Measurements from ENCODE around the gene MSI2. TPM values are rescaled to one million over a fixed set of nuclear protein-coding genes. Genes with fewer than 3 reads are reported as not detected.

Gene MSI2
- total RNA-seq, 1 donor from 2014 or later, result 31.3 TPM

DNA sequence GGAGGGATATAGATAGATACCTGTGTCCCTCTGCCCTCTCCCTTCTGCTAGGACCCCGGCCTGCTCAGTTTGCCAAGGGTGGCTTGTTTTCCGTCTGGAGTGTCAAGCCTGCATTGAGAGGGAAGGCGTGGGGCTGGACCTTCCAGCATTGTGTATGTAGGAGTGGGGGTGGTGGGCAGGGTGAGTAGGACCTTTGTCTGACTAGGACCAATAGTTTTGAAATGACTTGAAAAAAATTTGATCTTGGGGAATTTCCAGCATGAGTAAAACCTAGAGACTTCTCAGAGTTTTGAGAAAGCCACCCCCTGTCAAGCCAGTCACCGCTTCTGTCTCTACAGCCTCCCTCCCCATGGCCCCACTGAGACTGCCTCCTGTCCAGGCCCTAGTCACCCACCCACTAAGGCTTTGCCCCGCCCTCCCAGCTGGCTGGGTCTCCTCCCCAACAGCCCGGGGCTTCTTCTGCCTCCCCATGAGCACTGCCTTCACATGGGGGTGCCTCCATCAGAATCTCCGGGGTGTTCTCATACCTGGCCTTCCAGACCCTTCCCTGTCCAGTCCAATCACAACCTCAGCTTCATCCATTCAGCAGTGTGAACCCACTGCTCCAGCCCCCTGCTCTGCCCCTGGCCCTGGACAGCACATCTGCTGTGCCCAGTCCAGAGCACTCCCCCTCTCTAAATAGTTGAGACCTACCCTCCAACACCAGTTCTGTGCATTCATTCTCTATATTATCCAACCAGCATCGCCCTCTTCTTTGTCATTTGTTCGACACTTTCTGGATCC is 207.0 kb downstream of the MSI2 start:
- H3K27me3 ChIP-seq, result no peaks in the 10 kb centered on the region
- H3K4me1 ChIP-seq, result no peaks in the 10 kb centered on the region
- no peak overlapping the region for H3K4me3 ChIP-seq
- no peaks in the 10 kb centered on the region for H3K9me3 ChIP-seq
- intact Hi-C loops (cut with DNase I), result no loop called here
- ATAC-seq (no peak), DNase-seq (no peak)
- no peaks in the 10 kb centered on the region for H3K36me3 ChIP-seq
- H3K27ac ChIP-seq, result no peak overlapping the region
- TF ChIP-seq, protein P1, sequence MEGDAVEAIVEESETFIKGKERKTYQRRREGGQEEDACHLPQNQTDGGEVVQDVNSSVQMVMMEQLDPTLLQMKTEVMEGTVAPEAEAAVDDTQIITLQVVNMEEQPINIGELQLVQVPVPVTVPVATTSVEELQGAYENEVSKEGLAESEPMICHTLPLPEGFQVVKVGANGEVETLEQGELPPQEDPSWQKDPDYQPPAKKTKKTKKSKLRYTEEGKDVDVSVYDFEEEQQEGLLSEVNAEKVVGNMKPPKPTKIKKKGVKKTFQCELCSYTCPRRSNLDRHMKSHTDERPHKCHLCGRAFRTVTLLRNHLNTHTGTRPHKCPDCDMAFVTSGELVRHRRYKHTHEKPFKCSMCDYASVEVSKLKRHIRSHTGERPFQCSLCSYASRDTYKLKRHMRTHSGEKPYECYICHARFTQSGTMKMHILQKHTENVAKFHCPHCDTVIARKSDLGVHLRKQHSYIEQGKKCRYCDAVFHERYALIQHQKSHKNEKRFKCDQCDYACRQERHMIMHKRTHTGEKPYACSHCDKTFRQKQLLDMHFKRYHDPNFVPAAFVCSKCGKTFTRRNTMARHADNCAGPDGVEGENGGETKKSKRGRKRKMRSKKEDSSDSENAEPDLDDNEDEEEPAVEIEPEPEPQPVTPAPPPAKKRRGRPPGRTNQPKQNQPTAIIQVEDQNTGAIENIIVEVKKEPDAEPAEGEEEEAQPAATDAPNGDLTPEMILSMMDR (IDR thresholded peaks at IDR 0.05), result no peak

DNA sequence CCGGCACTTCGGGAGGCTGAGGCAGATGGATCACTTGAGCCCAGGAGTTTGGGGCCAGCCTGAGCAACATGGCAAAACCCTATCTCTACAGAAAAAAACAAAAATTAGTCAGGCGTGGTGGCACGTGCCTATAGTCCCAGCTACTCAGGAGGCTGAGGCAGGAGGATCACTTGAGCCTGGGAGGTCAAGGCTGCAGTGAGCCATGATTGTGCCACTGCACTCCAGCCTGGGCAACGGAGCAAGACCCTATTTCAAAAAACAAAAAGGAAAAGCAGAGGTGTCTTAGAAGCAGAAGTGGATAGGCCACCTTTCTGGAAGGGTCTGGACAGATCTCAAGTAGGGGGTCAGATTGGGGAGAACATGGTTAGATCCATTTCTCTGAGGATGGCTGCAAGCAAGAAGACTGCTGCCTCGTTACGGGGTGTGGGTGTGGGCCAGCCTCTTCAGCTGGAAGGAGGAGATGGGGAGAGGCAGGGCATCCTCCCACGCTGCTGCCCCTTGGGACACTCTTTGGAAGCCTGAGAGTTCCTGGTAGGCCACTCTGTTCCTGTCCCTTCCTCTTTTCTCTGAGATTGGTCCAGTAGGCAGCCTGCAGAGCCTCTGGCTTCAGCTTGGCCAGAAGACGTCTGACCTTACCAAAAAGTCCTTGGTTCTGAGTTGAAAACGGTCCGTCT is 208.0 kb downstream of the MSI2 start:
- H3K4me1 ChIP-seq, result no peaks in the 10 kb centered on the region
- DNase-seq, result no peak
- TF ChIP-seq, protein P1 (IDR thresholded peaks at IDR 0.05), result no peak
- intact Hi-C loops (cut with DNase I), result no loop called here
- no peak for ATAC-seq
- no peak overlapping the region for H3K27ac ChIP-seq
- no peaks in the 10 kb centered on the region for H3K9me3 ChIP-seq
- no peaks in the 10 kb centered on the region for H3K36me3 ChIP-seq
- no peaks in the 10 kb centered on the region for H3K27me3 ChIP-seq
- H3K4me3 ChIP-seq, result no peak overlapping the region

DNA sequence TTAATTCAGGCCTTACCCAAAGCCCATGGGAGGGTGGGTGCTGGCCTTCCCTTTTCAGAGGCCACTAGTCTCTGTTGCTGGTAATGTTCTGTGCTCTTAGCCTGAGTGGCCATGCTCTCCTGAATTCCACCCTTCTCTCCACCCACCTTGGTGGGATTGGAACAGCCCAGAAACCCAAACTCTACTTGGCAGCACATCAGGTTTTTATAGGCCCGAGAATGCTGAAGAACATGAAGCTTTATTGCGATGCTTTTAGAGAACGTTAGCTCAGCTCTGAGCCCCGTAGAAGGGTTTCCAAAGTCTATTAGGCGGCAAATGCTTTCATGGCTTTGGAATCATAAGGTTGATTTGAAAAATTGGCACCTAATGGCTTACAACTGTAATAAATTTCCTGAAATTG is 209.3 kb downstream of the MSI2 start:
- Histone ChIP-seq H3K27ac (no peak overlapping the region), H3K4me3 (no peak overlapping the region), H3K4me1 (no peaks in the 10 kb centered on the region), H3K36me3 (no peaks in the 10 kb centered on the region), H3K27me3 (no peaks in the 10 kb centered on the region), H3K9me3 (no peaks in the 10 kb centered on the region)
- intact Hi-C loops (cut with DNase I), result no loop called here
- no peak for ATAC-seq
- no peak for DNase-seq
- TF ChIP-seq, protein P1 (IDR thresholded peaks at IDR 0.05), result no peak

DNA sequence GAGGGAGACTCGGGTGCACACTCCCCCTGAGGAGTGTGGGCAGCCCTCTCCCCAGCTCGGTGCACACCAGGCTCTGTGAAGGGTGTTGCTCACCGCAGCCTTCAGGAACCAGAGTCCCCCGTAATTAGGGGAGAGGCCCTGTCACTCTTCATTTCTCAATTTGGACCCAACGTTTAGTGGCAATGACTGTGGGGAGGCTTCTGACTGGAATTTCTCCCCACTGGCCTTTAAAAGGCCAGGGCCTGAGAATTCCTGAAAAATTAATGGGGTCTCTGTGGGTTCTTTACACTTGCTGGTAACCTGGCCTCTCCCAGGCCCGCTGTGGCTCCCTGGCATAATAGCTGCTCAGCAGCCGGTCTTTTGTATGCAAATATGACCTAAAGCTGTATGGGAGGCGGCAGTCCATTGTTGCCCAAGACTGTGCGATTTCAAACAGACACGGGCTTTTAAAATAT is 209.7 kb downstream of the MSI2 start:
- Histone ChIP-seq H3K4me1 (no peaks in the 10 kb centered on the region), H3K27me3 (no peaks in the 10 kb centered on the region), H3K9me3 (no peaks in the 10 kb centered on the region)

DNA sequence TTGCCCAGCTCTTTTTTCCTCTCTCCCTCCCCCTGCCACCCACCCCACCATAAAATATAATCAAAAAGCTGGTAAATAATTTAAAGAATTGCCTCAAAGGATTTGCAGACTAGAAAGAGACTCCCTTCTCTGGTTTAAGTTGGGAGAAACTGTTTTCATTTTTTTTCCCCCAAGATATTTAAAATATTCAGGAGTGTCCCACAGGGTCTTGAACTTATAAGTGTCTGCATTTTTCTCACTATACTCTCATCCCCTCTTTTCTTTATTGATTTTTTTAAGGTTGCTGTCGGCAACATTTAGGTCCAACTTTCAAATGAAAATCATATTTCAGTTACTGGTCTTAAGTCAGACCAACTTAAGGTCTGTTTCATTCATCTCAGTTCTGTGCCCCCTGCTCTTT is 210.2 kb downstream of the MSI2 start:
- Histone ChIP-seq H3K4me1 (no peaks in the 10 kb centered on the region), H3K27ac (no peak overlapping the region), H3K27me3 (no peaks in the 10 kb centered on the region), H3K4me3 (no peak overlapping the region), H3K9me3 (no peaks in the 10 kb centered on the region), H3K36me3 (no peaks in the 10 kb centered on the region)
- ATAC-seq (no peak), DNase-seq (no peak)
- intact Hi-C loops (cut with DNase I), result no loop called here
- TF ChIP-seq, protein P1 (IDR thresholded peaks at IDR 0.05), result no peak

More for the DNA sequence above, 209.7 kb downstream of the MSI2 start:
- H3K36me3 ChIP-seq, result no peaks in the 10 kb centered on the region
- no peak for DNase-seq
- H3K4me3 ChIP-seq, result no peak overlapping the region
- ATAC-seq, result no peak
- TF ChIP-seq, protein P1 (IDR thresholded peaks at IDR 0.05), result no peak
- intact Hi-C loops (cut with DNase I), result no loop called here
- H3K27ac ChIP-seq, result no peak overlapping the region

Measured in upper lobe of right lung (tissue), 1 donor.